Measurements from ENCODE around the gene DDN.

- TF ChIP-seq CTCF (IDR thresholded peaks at IDR 0.05; ENCODE audit: insufficient read depth, low read length) = no peak
- no peak for TF ChIP-seq REST (IDR thresholded peaks at IDR 0.05; ENCODE audit: insufficient replicate concordance, low read depth)
- TF ChIP-seq POLR2AphosphoS5 (IDR thresholded peaks at IDR 0.05; ENCODE audit: low read depth) = no peak
- no peak for TF ChIP-seq SPI1 (IDR thresholded peaks at IDR 0.05; ENCODE audit: borderline replicate concordance, low read depth)
- TF ChIP-seq GABPA (IDR thresholded peaks at IDR 0.05; ENCODE audit: low read depth) = no peak
These were observed 26.3 kb upstream of the DDN start for GRCh38 chr12:49025463-49025862.
